ENCODE measurements around the gene FBXL22. TPM values are rescaled to one million over a fixed set of nuclear protein-coding genes. Genes with fewer than 3 reads are reported as not detected.

FBXL22 gene
- total and polyA plus RNA-seq, 2 donors from 2014 or later, result 1.2 to 4.7 TPM

DNA sequence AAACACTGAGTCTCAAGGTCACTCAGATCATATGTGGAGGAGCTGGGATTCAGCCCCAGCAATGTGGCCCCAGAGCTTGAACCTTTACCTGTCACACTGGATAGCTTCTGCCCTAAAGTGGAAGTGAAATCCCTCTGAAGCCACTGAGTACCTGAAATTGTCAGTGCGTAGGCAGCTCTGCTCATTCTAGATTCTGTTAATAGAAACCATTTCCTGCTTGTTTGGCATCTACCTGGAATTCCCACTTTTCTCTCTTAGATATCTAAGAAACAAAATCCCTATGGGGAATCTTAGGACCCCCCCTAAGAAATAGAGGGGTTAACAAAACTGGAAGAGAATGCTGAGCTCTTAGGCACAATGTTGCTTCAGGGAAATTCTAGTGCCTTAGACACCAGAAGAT, 29.8 kb downstream of the FBXL22 start:
- H3K4me1 ChIP-seq (ENCODE audit: control insufficient read depth in 2 of 3, insufficient read depth in 2 of 3, low read depth in 1 of 3, low read length in 3 of 3), result peaks cover 0 to 2% (median 0%) of the 10 kb centered on the region in 3 donors
- H3K9ac ChIP-seq (ENCODE audit: low read length in 3 of 3), result no peak overlapping the region
- no peak overlapping the region for H3K27ac ChIP-seq (ENCODE audit: low read depth in 2 of 2, low read length in 2 of 2)
- H3K36me3 ChIP-seq (ENCODE audit: control insufficient read depth in 2 of 3, insufficient read depth in 3 of 3, low read length in 3 of 3), result peaks cover 12 to 39% (median 26%) of the 10 kb centered on the region in 3 donors
- intact Hi-C loops (cut with DNase I), result no loop called here
- H3K9me3 ChIP-seq (ENCODE audit: control insufficient read depth in 2 of 3, insufficient read depth in 1 of 3, low read length in 3 of 3), result no peaks in the 10 kb centered on the region
- no peak for DNase-seq
- TF ChIP-seq, protein P1, sequence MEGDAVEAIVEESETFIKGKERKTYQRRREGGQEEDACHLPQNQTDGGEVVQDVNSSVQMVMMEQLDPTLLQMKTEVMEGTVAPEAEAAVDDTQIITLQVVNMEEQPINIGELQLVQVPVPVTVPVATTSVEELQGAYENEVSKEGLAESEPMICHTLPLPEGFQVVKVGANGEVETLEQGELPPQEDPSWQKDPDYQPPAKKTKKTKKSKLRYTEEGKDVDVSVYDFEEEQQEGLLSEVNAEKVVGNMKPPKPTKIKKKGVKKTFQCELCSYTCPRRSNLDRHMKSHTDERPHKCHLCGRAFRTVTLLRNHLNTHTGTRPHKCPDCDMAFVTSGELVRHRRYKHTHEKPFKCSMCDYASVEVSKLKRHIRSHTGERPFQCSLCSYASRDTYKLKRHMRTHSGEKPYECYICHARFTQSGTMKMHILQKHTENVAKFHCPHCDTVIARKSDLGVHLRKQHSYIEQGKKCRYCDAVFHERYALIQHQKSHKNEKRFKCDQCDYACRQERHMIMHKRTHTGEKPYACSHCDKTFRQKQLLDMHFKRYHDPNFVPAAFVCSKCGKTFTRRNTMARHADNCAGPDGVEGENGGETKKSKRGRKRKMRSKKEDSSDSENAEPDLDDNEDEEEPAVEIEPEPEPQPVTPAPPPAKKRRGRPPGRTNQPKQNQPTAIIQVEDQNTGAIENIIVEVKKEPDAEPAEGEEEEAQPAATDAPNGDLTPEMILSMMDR (IDR thresholded peaks at IDR 0.05; ENCODE audit: borderline replicate concordance, extremely low read depth, insufficient read depth), result no peak
- H3K27me3 ChIP-seq (ENCODE audit: control insufficient read depth, insufficient read depth, low read length), result no peaks in the 10 kb centered on the region
- FAIRE-seq, result no peak
- no peak overlapping the region for H3K4me3 ChIP-seq (ENCODE audit: low read length in 3 of 3)

DNA sequence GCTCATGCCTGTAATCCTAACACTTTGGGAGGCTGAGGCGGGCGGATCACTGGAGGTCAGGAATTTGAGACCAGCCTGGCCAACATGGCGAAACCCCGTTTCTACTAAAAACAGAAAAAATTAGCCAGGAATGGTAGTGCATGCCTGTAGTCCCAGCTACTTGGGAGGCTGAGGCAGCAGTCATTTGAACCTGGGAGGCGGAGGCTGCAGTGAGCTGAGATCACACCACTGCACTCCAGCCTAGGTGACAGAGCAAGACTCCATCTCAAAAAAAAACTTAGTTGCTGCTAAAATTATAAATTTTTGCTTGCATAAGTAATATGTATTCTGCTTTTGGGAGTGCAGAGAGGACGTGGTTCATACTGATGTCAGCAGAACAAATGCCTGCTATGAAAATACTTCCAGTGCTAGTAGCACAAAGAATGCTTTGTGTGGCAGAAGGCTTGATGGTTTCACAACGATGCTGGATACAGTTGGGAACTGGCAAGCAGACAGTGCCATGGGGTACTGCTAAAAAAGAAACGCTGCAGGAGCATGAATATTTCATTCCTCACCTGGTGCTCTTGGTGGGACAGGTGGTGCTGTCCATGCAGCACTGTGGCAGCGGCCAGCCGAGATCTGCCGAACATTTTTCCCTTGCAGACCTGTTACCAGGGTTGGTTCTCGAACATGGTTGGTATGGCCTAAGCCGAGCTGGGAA, 31.1 kb downstream of the FBXL22 start:
- Histone ChIP-seq H3K9ac (ENCODE audit: low read length in 3 of 3) (no peak overlapping the region), H3K27me3 (ENCODE audit: control insufficient read depth, insufficient read depth, low read length) (no peaks in the 10 kb centered on the region), H3K36me3 (ENCODE audit: control insufficient read depth in 2 of 3, insufficient read depth in 3 of 3, low read length in 3 of 3) (peaks cover 17 to 38% (median 28%) of the 10 kb centered on the region in 3 donors), H3K4me3 (ENCODE audit: low read length in 3 of 3) (no peak overlapping the region), H3K27ac (ENCODE audit: low read depth in 2 of 2, low read length in 2 of 2) (no peak overlapping the region), H3K4me1 (ENCODE audit: control insufficient read depth in 2 of 3, insufficient read depth in 2 of 3, low read depth in 1 of 3, low read length in 3 of 3) (peaks cover 0 to 2% (median 0%) of the 10 kb centered on the region in 3 donors), H3K9me3 (ENCODE audit: control insufficient read depth in 2 of 3, insufficient read depth in 1 of 3, low read length in 3 of 3) (no peaks in the 10 kb centered on the region)
- intact Hi-C loops (cut with DNase I), result no loop called here
- no peak for FAIRE-seq
- no peak for DNase-seq
- TF ChIP-seq, protein P1 (IDR thresholded peaks at IDR 0.05; ENCODE audit: borderline replicate concordance, extremely low read depth, insufficient read depth), result no peak

DNA sequence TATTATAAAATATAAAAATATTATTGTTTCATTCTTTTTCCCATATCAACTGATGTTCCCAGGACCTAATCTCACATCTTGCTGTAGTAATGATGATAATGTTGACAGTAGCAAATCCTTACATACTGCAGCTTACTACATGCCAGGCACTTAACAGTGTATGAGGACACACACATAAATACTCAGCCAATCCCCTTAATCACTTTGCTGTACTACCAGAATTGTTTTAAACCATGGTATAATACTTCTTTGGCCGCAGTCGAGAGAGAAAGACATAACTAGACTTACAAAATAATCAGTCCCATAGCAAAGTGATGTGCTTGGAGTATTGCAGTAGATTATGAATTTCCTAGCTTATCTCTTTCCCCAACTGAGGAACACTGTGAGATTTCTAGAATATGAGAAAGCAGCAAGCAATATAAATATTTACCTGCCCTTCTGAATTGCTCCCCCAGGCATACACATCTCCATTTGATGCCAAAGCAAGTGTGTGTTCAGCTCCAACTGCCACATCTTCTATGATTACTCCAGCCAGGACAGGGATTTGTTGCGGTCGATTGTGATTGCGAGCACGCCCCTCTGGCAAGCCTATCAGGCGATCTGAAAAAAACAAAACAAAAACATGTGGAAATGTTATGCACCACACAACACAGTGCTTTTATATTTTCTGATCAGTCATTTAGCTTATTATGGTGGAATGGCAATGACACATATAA, 33.0 kb downstream of the FBXL22 start:
- DNase-seq (no peak), FAIRE-seq (no peak)
- Histone ChIP-seq H3K4me1 (ENCODE audit: control insufficient read depth in 2 of 3, insufficient read depth in 2 of 3, low read depth in 1 of 3, low read length in 3 of 3) (peaks cover 0 to 2% (median 0%) of the 10 kb centered on the region in 3 donors), H3K36me3 (ENCODE audit: control insufficient read depth in 2 of 3, insufficient read depth in 3 of 3, low read length in 3 of 3) (peaks cover 15 to 44% (median 30%) of the 10 kb centered on the region in 3 donors), H3K4me3 (ENCODE audit: low read length in 3 of 3) (no peak overlapping the region), H3K27me3 (ENCODE audit: control insufficient read depth, insufficient read depth, low read length) (no peaks in the 10 kb centered on the region), H3K9ac (ENCODE audit: low read length in 3 of 3) (no peak overlapping the region), H3K9me3 (ENCODE audit: control insufficient read depth in 2 of 3, insufficient read depth in 1 of 3, low read length in 3 of 3) (no peaks in the 10 kb centered on the region), H3K27ac (ENCODE audit: low read depth in 2 of 2, low read length in 2 of 2) (no peak overlapping the region)
- intact Hi-C loops (cut with DNase I), result no loop called here
- TF ChIP-seq, protein P1 (IDR thresholded peaks at IDR 0.05; ENCODE audit: borderline replicate concordance, extremely low read depth, insufficient read depth), result no peak
